Neural cell (in vitro differentiated cells): ENCODE data around the gene QSOX2. TPM values are rescaled to one million over a fixed set of nuclear protein-coding genes. Genes with fewer than 3 reads are reported as not detected.

Experiments used
- H2AFZ ChIP-seq: fragments of 200-600, 300-800 bp; sonication (generic), shearing (Covaris generic); 2 replicates; pipeline ENCODE4 v1.6.0; 2014; ENCODE audit warnings: low read depth, mild to moderate bottlenecking, antibody characterized with exemption, low read length, moderate library complexity
- H3F3A ChIP-seq: fragments of 200-600 bp; shearing (Covaris generic); 2 replicates; pipeline ENCODE4 v1.6.1; 2016; ENCODE audit warnings: mild to moderate bottlenecking, moderate library complexity, mixed read lengths, antibody characterized with exemption, low read length; ENCODE audit not compliant: insufficient read depth, poor library complexity, severe bottlenecking
- H3K27ac ChIP-seq: fragments of 200-600, 300-800 bp; sonication (generic), shearing (Covaris generic); 2 replicates; pipeline ENCODE4 v1.5.1; 2014; ENCODE audit warnings: mild to moderate bottlenecking, low read length, moderate library complexity
- H3K27me3 ChIP-seq: fragments of 300-800, 200-600 bp; sonication (generic), shearing (Covaris generic); 2 replicates; pipeline ENCODE4 v1.6.0; 2014; ENCODE audit warnings: mild to moderate bottlenecking, low read depth, low read length, moderate library complexity; ENCODE audit not compliant: insufficient read depth
- H3K36me3 ChIP-seq: fragments of 300-800, 200-600 bp; sonication (generic), shearing (Covaris generic); 2 replicates; pipeline ENCODE4 v1.5.1; 2014; ENCODE audit warnings: mild to moderate bottlenecking, antibody characterized with exemption, low read length, moderate library complexity; ENCODE audit not compliant: insufficient read depth
- H3K4me2 ChIP-seq: fragments of 300-800, 200-600 bp; sonication (generic), shearing (Covaris generic); 2 replicates; pipeline ENCODE4 v1.6.0; 2014; ENCODE audit warnings: mild to moderate bottlenecking, low read length
- H3K4me3 ChIP-seq: fragments of 300-800, 200-600 bp; sonication (generic), shearing (Covaris generic); 2 replicates; pipeline ENCODE4 v1.5.1; 2014; ENCODE audit warnings: mild to moderate bottlenecking, low read length, moderate library complexity
- H3K79me2 ChIP-seq: fragments of 200-600 bp; shearing (Covaris generic); replicated peaks from 2 replicates; pipeline ENCODE4 v1.6.0; 2014; ENCODE audit warnings: mild to moderate bottlenecking, low read length, moderate library complexity; ENCODE audit not compliant: insufficient read depth
- H3K9ac ChIP-seq: fragments of 300-800, 200-600 bp; sonication (generic), shearing (Covaris generic); 2 replicates; pipeline ENCODE4 v1.6.1; 2016; ENCODE audit warnings: mild to moderate bottlenecking, low read length, mixed read lengths
- H3K9me2 ChIP-seq: fragments of 200-600 bp; shearing (Covaris generic); 2 replicates; pipeline ENCODE4 v1.6.1; 2016; ENCODE audit warnings: mild to moderate bottlenecking, low read length, mixed read lengths; ENCODE audit not compliant: insufficient read depth
- H3K9me3 ChIP-seq: fragments of 200-600, 300-800 bp; sonication (generic), shearing (Covaris generic); 2 replicates; pipeline ENCODE4 v1.6.1; 2016; ENCODE audit warnings: mild to moderate bottlenecking, mixed run types, low read length, moderate library complexity, mixed read lengths
- H4K20me1 ChIP-seq: fragments of 200-600 bp; shearing (Covaris generic); 2 replicates; pipeline ENCODE4 v1.6.1; 2016; ENCODE audit warnings: mild to moderate bottlenecking, mixed run types; ENCODE audit not compliant: insufficient read depth
- EP300 ChIP-seq: fragments of 450-650 bp; conservative IDR thresholded peaks from 2 replicates; pipeline ENCODE4 v1.6.1; 2014; ENCODE audit warnings: antibody characterized with exemption, mild to moderate bottlenecking, moderate library complexity; ENCODE audit not compliant: poor library complexity, severe bottlenecking
- EZH2 ChIP-seq: fragments of 200-600, 300-800 bp; shearing (Covaris generic), sonication (generic); IDR thresholded peaks from 2 replicates; pipeline ENCODE4 v1.6.1; 2014; ENCODE audit warnings: antibody characterized with exemption, low read length, borderline replicate concordance, mild to moderate bottlenecking; ENCODE audit not compliant: insufficient read depth, poor library complexity, severe bottlenecking
- MXI1 ChIP-seq: fragments of 450-650 bp; conservative IDR thresholded peaks from 2 replicates; pipeline ENCODE4 v1.6.1; 2014; ENCODE audit warnings: antibody characterized with exemption, mild to moderate bottlenecking; ENCODE audit not compliant: poor library complexity, severe bottlenecking
- POLR2AphosphoS5 ChIP-seq: IDR thresholded peaks from 2 replicates; pipeline ENCODE4 v1.6.1; 2012
- RAD21 ChIP-seq: fragments of 450-650 bp; conservative IDR thresholded peaks from 2 replicates; pipeline ENCODE4 v1.6.1; 2014; ENCODE audit warnings: antibody characterized with exemption, mild to moderate bottlenecking, moderate library complexity
- SMC3 ChIP-seq: fragments of 450-650 bp; conservative IDR thresholded peaks from 2 replicates; pipeline ENCODE4 v1.6.1; 2014; ENCODE audit warnings: antibody characterized with exemption, mild to moderate bottlenecking, moderate library complexity; ENCODE audit not compliant: poor library complexity
- TAF1 ChIP-seq: IDR thresholded peaks from 2 replicates; pipeline ENCODE4 v1.6.1; 2012; ENCODE audit warnings: low read depth
- polyA plus RNA-seq: library from polyadenylated mRNA; depleted of rRNA; stranded (reverse); fragments of >200 nt; gene quantifications from 2 replicates; pipeline ENCODE4 v1.2.3, GENCODE V29; 2014
- TF ChIP-seq, protein P1 (sequence below): fragments of 450-650 bp; IDR thresholded peaks from 2 replicates; pipeline ENCODE4 v1.5.1; 2014; ENCODE audit warnings: antibody characterized with exemption, mild to moderate bottlenecking, moderate library complexity; ENCODE audit not compliant: poor library complexity, severe bottlenecking
- TF ChIP-seq, protein P2 (sequence below): IDR thresholded peaks from 2 replicates; pipeline ENCODE4 v1.6.1; 2012; ENCODE audit warnings: borderline replicate concordance

QSOX2 gene
- polyA plus RNA-seq, 1 donor from 2014 or later = 20.7 TPM

DNA sequence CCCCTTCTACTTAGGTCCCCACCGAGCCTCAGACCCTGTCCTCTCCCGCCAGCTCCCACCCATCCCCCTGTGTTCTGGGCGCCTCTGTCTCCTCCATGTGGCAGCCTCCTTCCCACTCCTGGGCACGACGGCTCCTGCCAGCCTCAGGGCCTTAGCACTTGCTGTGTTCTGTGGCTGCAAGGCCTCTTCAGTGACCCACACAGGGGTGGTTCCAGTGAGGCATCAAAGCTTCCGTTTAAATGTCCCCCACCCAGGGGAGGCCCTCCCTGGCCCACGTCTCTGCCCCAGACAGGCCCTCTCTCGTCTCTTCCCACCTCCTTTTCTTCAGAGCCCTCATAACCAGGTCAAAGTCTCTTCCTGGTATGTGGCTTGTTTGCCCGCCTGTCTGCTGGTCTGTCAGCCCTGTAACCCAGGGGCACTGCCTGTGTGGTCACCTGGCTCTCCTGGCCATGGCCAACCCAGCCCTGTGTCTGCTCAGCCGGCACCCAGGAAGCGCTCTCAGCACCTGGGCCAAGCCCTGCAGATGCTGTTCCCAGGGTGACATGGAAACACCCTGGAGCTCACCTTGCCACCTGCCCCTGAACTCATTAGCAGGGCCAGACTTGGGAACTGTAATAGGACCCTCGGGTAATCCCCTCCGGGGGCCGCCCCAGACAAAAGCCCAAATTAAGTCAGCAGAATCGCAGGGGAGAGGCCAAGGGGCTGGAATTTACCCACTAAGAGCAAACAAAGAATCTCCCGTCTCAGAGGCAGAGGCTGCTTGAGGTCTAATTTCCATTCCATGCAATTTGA is 74.4 kb downstream of the QSOX2 start:
- Histone ChIP-seq H3K4me3 (no peak overlapping the region), H3K27ac (no peak overlapping the region), H2AFZ (no peak overlapping the region), H3K79me2 (no peaks in the 10 kb centered on the region), H4K20me1 (no peaks in the 10 kb centered on the region), H3K4me2 (no peak overlapping the region), H3K9me2 (no peaks in the 10 kb centered on the region), H3K36me3 (no peaks in the 10 kb centered on the region), H3K9ac (no peak overlapping the region), H3K27me3 (no peaks in the 10 kb centered on the region), H3F3A (no peaks in the 10 kb centered on the region), H3K9me3 (no peaks in the 10 kb centered on the region)
- no peak for TF ChIP-seq EZH2
- TF ChIP-seq, protein P1, sequence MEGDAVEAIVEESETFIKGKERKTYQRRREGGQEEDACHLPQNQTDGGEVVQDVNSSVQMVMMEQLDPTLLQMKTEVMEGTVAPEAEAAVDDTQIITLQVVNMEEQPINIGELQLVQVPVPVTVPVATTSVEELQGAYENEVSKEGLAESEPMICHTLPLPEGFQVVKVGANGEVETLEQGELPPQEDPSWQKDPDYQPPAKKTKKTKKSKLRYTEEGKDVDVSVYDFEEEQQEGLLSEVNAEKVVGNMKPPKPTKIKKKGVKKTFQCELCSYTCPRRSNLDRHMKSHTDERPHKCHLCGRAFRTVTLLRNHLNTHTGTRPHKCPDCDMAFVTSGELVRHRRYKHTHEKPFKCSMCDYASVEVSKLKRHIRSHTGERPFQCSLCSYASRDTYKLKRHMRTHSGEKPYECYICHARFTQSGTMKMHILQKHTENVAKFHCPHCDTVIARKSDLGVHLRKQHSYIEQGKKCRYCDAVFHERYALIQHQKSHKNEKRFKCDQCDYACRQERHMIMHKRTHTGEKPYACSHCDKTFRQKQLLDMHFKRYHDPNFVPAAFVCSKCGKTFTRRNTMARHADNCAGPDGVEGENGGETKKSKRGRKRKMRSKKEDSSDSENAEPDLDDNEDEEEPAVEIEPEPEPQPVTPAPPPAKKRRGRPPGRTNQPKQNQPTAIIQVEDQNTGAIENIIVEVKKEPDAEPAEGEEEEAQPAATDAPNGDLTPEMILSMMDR = no peak
- TF ChIP-seq POLR2AphosphoS5 = no peak
- TF ChIP-seq RAD21 = no peak
- TF ChIP-seq TAF1 = no peak
- TF ChIP-seq, protein P2, sequence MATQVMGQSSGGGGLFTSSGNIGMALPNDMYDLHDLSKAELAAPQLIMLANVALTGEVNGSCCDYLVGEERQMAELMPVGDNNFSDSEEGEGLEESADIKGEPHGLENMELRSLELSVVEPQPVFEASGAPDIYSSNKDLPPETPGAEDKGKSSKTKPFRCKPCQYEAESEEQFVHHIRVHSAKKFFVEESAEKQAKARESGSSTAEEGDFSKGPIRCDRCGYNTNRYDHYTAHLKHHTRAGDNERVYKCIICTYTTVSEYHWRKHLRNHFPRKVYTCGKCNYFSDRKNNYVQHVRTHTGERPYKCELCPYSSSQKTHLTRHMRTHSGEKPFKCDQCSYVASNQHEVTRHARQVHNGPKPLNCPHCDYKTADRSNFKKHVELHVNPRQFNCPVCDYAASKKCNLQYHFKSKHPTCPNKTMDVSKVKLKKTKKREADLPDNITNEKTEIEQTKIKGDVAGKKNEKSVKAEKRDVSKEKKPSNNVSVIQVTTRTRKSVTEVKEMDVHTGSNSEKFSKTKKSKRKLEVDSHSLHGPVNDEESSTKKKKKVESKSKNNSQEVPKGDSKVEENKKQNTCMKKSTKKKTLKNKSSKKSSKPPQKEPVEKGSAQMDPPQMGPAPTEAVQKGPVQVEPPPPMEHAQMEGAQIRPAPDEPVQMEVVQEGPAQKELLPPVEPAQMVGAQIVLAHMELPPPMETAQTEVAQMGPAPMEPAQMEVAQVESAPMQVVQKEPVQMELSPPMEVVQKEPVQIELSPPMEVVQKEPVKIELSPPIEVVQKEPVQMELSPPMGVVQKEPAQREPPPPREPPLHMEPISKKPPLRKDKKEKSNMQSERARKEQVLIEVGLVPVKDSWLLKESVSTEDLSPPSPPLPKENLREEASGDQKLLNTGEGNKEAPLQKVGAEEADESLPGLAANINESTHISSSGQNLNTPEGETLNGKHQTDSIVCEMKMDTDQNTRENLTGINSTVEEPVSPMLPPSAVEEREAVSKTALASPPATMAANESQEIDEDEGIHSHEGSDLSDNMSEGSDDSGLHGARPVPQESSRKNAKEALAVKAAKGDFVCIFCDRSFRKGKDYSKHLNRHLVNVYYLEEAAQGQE = no peak
- TF ChIP-seq SMC3 = no peak
- TF ChIP-seq EP300 = no peak
- TF ChIP-seq MXI1 = no peak

DNA sequence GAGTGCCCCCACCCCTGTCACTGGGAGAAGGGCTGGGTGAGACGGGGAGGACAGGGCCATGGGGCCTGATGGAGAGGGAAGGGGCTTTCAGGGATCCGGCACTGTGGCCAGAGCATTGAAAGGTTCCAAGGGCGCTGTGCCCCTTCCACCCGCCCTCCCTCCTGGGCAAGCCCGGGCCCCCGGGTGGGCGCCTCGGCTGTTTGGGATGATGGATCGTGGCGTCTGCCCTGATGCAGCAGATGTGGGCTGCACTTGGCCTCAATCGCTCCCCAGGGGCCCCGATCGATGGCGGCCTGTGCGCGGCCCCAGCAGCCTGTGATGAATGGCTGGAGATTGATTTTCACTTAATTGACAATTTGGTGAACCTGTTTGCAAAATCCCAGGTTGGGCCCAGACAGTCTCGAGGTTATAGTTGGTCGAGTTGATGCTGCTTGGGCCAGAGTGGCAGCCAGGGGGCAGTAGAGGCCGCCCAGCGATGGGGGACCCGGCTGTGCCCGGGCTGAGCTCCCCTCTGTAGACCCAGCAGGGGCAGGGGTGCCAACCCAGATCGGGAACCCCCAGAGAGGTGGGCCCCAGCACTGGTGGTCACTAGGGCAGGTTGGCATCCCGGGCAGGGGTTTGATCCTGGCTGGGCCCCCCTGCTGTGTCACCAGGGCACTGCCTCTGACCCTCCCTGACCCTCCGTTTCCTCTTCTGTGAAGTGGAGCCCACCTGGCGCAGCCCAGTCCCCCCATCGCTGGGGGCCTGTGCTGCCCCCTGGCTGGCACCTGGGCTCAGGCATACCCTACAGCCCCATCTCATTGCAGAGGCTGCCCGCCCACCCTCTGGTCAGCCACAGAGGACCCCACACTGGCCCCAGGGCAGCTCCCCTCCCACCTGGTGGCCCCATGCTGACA is 75.4 kb downstream of the QSOX2 start:
- H3K27ac ChIP-seq = no peak overlapping the region
- no peaks in the 10 kb centered on the region for H3K36me3 ChIP-seq
- H3K79me2 ChIP-seq = no peaks in the 10 kb centered on the region
- TF ChIP-seq, protein P2 = no peak
- TF ChIP-seq POLR2AphosphoS5 (no peak), SMC3 (no peak), TAF1 (no peak), EZH2 (no peak), EP300 (no peak), RAD21 (peak; percentile 23), MXI1 (no peak)
- TF ChIP-seq, protein P1 = peak; percentile 47
- no peaks in the 10 kb centered on the region for H4K20me1 ChIP-seq
- H3K4me3 ChIP-seq = no peak overlapping the region
- H3K4me2 ChIP-seq = no peak overlapping the region
- no peak overlapping the region for H2AFZ ChIP-seq
- no peaks in the 10 kb centered on the region for H3F3A ChIP-seq
- H3K9me3 ChIP-seq = no peaks in the 10 kb centered on the region
- no peaks in the 10 kb centered on the region for H3K9me2 ChIP-seq
- H3K9ac ChIP-seq = no peak overlapping the region
- H3K27me3 ChIP-seq = no peaks in the 10 kb centered on the region
